Neutrophil (primary cell): Measurements from ENCODE around the gene ZNF774.

Experiments used
- H3K27ac ChIP-seq: fragments of 200-600 bp; sonication (generic); 2 replicates; pipeline ENCODE4 v1.5.1; 2016; ENCODE audit warnings: mild to moderate bottlenecking, moderate library complexity
- H3K27me3 ChIP-seq: fragments of 200-600 bp; sonication (generic); 2 replicates; pipeline ENCODE4 v1.6.0; 2016; ENCODE audit warnings: mild to moderate bottlenecking
- H3K36me3 ChIP-seq: fragments of 200-600 bp; sonication (generic); 2 replicates; pipeline ENCODE4 v1.5.1; 2017
- H3K4me1 ChIP-seq, 2 experiments: fragments of 200-600 bp in 1 of 2; sonication (generic) in 1 of 2; 1 replicate in 1 of 2; 2 replicates in 1 of 2; pipeline versions ENCODE4 v1.5.1 to v1.6.1; 2013 to 2016; ENCODE audit warnings: low read depth in 1 of 2, low read length in 1 of 2, mild to moderate bottlenecking in 1 of 2, moderate library complexity in 1 of 2; ENCODE audit not compliant: control insufficient read depth in 1 of 2, insufficient read depth in 1 of 2
- H3K4me3 ChIP-seq, 2 experiments: fragments of 200-600 bp in 1 of 2; sonication (generic) in 1 of 2; 1 replicate in 1 of 2; 2 replicates in 1 of 2; pipeline ENCODE4 v1.5.1; 2013 to 2016; ENCODE audit warnings: low read depth in 1 of 2, low read length in 1 of 2, mild to moderate bottlenecking in 1 of 2, moderate library complexity in 1 of 2
- H3K9me3 ChIP-seq: fragments of 200-600 bp; sonication (generic); 2 replicates; pipeline ENCODE4 v1.5.1; 2016
- TF ChIP-seq, protein P1 (sequence below): fragments of 200-600 bp; sonication (generic); IDR thresholded peaks from 2 replicates; pipeline ENCODE4 v1.5.1; 2016; ENCODE audit warnings: antibody characterized with exemption

The ZNF774 gene

DNA sequence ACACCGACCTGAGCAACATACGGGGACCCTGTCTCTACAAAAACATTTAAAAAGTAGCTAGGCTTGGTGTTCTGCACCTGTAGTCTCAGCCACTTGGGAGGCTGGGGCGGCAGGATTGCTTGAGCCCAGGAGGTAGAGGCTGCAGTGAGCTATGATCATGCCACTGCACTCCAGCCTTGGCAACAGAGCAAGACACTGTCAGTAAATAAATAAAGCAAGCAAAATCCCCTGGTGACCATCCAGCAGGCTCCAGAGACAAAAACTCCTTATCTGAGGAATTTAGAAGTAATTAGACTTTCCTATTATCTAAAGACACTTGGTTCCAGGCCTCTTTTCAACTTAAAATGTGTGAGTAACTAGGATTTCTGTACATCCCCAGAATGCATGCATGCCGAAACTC lies 29.5 kb upstream of the ZNF774 start:
- H3K27ac ChIP-seq = no peak overlapping the region
- H3K4me3 ChIP-seq = no peak overlapping the region
- H3K36me3 ChIP-seq = no peaks in the 10 kb centered on the region
- peaks cover 5 to 8% of the 10 kb centered on the region in 2 experiments for H3K4me1 ChIP-seq
- no peaks in the 10 kb centered on the region for H3K27me3 ChIP-seq
- H3K9me3 ChIP-seq = no peaks in the 10 kb centered on the region
- TF ChIP-seq, protein P1, sequence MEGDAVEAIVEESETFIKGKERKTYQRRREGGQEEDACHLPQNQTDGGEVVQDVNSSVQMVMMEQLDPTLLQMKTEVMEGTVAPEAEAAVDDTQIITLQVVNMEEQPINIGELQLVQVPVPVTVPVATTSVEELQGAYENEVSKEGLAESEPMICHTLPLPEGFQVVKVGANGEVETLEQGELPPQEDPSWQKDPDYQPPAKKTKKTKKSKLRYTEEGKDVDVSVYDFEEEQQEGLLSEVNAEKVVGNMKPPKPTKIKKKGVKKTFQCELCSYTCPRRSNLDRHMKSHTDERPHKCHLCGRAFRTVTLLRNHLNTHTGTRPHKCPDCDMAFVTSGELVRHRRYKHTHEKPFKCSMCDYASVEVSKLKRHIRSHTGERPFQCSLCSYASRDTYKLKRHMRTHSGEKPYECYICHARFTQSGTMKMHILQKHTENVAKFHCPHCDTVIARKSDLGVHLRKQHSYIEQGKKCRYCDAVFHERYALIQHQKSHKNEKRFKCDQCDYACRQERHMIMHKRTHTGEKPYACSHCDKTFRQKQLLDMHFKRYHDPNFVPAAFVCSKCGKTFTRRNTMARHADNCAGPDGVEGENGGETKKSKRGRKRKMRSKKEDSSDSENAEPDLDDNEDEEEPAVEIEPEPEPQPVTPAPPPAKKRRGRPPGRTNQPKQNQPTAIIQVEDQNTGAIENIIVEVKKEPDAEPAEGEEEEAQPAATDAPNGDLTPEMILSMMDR = no peak

DNA sequence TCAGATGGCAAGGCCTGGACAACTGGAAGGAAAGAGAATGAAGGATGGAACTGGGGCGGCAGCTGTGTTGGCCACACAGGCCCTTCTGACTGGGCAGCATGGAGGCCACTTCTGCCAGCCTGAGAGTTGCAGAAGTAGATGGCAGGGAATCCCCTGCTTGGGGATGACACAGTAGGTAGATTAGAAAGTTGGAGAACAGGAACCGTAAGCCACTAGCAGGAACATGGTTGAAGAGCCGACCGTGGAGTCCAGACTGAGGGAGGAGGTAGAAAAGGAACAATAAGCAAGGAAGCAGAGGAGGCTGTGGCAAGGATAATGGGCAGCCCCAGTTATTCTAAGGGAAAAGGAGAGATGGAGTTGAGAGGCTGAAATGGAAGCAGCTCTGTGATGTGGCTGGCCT lies 26.4 kb upstream of the ZNF774 start:
- Histone ChIP-seq H3K27me3 (no peaks in the 10 kb centered on the region), H3K27ac (no peak overlapping the region), H3K4me3 (no peak overlapping the region), H3K4me1 (peaks cover 13% of the 10 kb centered on the region in 2 experiments), H3K36me3 (no peaks in the 10 kb centered on the region), H3K9me3 (no peaks in the 10 kb centered on the region)
- TF ChIP-seq, protein P1 = no peak

DNA sequence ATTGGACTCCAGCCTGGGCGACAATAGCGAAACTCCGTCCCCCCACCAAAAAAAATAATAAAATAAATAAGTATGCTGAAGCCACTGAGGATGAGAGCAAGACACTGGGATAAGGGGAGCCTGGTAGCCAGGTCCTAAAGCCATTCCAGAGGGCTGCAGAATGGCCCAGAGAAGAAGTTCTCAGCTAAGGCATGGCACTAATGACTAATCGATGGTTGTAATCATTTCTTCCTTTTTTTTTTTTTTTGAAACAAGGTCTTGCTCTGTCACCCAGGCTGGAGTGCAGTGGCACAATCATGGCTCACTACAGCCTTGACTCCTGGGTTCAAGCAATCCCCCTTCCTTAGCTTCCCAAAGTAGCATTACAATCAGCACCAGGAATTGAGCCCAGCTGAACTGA lies 25.6 kb upstream of the ZNF774 start:
- Histone ChIP-seq H3K36me3 (no peaks in the 10 kb centered on the region), H3K4me1 (peaks cover 13% of the 10 kb centered on the region in 2 experiments), H3K27ac (no peak overlapping the region), H3K4me3 (no peak overlapping the region), H3K27me3 (no peaks in the 10 kb centered on the region), H3K9me3 (no peaks in the 10 kb centered on the region)
- TF ChIP-seq, protein P1 = no peak

DNA sequence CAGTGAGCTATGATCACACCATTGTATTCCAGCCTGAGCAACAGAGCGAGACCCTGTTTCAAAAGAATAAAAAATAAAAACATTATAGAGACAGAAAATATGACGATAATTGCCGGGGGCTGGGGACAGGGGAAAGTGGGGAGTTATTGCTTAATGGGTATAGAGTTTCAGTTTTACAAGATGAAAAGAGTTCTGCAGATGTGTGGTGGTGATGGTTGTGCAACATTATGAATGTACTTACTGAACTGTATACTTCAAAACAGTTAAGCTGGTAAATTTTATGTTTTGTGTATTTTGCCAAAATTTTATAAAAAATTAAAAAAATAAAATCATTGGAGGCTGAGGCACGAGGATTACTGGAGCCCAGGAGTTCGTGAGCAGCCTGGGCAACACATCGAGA lies 24.8 kb upstream of the ZNF774 start:
- no peaks in the 10 kb centered on the region for H3K36me3 ChIP-seq
- H3K4me3 ChIP-seq = no peak overlapping the region
- no peaks in the 10 kb centered on the region for H3K9me3 ChIP-seq
- H3K4me1 ChIP-seq = peaks cover 13% of the 10 kb centered on the region in 2 experiments
- no peak overlapping the region for H3K27ac ChIP-seq
- TF ChIP-seq, protein P1 = no peak
- no peaks in the 10 kb centered on the region for H3K27me3 ChIP-seq

DNA sequence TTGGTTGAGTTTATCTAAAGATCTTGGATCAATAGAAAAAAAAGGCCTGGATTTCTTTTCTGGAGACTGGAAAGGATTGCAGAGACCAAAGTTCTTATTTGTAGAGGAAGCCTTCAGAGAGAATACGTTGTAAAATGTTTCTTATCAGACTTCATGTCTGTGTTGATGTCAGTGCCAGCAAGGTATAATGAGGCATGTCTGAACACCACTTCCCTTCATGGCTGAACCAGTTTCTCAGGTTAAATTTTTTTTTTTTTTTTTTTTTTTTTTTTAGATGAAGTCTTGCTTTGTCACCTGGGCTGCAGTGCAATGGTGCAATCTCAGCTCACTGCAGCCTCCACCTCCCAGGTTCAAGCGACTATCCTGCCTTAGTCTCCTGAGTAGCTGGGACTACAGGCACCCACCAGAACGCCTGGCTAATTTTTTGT lies 17.8 kb upstream of the ZNF774 start:
- Histone ChIP-seq H3K27ac (no peak overlapping the region), H3K36me3 (no peaks in the 10 kb centered on the region), H3K9me3 (no peaks in the 10 kb centered on the region), H3K4me3 (no peak overlapping the region), H3K27me3 (no peaks in the 10 kb centered on the region), H3K4me1 (peaks cover 34 to 35% of the 10 kb centered on the region in 2 experiments)
- TF ChIP-seq, protein P1 = no peak

DNA sequence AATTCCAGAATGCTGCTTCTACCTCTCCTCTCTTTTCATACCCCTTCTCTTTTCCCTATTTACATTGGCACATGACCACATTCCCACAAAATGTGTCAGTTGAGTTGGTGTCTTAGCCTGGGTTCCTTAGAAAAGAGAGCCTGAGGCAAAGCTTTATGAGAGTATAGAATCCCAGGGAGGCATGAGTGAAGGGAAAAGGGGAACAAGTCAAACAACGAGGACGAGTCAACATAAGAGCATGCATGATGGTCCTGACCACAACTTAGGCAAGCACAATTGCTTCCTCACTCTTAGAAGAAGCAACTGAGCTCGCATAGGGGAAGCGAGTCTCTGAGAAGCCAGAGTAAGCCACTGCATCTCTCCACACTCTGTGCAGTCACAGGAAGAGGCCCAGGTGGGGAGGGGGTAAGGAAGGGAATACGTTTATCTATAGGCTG lies 15.4 kb upstream of the ZNF774 start:
- Histone ChIP-seq H3K4me1 (peaks cover 25 to 28% of the 10 kb centered on the region in 2 experiments), H3K36me3 (no peaks in the 10 kb centered on the region), H3K27ac (peak overlapping the region; percentile 89), H3K9me3 (no peaks in the 10 kb centered on the region), H3K4me3 (peak overlapping the region; percentile 33 to 44), H3K27me3 (no peaks in the 10 kb centered on the region)
- TF ChIP-seq, protein P1 = no peak
